Suppressor macrophage treated with lipopolysaccharide for 1 hour (primary cell): Measurements from ENCODE around the gene GMPR2.
"Not testable (repeated sequence)": the region's sequence is repeated elsewhere in the genome, so short reads cannot be mapped to it uniquely, and the experiment has no call there.

Experiments used
- DNase-seq, 3 donors: peaks; one replicate each; pipeline ENCODE4 v3.0.0-alpha.2; 2020 to 2022

The GMPR2 gene

GRCh38 chr14:24203249-24203886 lies 29.4 kb upstream of the GMPR2 start:
- not testable (repeated sequence) for DNase-seq

- DNase-seq, result no peak
These were observed 28.3 kb upstream of the GMPR2 start for GRCh38 chr14:24204163-24205146.

DNA sequence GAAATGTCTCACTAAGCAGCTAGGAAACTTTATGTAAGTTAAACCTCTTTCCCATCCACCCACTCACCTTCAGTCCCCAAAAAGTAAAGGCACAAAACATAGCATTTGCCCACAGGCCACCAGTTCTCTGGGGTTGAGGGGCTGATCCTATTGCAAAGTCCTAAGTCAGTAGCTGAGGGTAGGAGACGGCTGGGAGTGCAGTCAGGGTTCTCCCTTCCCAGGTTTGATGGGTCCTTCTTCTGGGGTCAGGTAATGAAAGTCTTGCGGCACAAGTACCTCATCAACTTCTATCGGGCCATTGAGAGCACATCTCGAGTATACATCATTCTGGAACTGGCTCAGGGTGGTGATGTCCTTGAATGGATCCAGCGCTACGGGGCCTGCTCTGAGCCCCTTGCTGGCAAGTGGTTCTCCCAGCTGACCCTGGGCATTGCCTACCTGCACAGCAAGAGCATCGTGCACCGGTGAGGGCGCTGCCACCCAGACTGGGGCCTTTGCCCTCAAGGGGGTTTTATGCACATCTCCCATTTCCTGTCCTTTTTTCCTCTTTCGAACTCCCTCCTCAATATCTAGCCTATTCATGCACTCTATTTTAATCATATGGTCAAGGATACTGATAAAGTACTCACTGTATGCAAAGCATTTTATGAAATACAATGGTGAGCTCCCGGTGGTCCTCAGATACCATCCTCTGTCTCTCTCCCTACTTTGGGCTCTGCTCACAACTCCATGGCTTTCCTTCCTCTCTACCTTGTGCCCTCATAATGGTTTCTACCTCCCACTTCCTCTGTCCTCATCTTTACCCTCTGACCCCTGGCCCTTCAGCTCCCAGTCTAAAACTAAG lies 26.2 kb upstream of the GMPR2 start:
- no peak for DNase-seq

DNA sequence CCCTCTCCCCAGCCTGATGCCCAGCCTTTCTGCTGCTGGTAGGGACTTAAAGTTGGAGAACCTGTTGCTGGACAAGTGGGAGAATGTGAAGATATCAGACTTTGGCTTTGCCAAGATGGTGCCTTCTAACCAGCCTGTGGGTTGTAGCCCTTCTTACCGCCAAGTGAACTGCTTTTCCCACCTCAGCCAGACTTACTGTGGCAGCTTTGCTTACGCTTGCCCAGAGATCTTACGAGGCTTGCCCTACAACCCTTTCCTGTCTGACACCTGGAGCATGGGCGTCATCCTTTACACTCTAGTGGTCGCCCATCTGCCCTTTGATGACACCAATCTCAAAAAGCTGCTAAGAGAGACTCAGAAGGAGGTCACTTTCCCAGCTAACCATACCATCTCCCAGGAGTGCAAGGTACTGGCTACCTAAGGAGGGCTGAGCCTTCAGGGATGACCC lies 25.6 kb upstream of the GMPR2 start:
- DNase-seq, result no peak

- no peak for DNase-seq
These were observed 25.1 kb upstream of the GMPR2 start for GRCh38 chr14:24207625-24208024.

- no peak for DNase-seq
These were observed 21.4 kb upstream of the GMPR2 start for GRCh38 chr14:24211311-24211710.

DNA sequence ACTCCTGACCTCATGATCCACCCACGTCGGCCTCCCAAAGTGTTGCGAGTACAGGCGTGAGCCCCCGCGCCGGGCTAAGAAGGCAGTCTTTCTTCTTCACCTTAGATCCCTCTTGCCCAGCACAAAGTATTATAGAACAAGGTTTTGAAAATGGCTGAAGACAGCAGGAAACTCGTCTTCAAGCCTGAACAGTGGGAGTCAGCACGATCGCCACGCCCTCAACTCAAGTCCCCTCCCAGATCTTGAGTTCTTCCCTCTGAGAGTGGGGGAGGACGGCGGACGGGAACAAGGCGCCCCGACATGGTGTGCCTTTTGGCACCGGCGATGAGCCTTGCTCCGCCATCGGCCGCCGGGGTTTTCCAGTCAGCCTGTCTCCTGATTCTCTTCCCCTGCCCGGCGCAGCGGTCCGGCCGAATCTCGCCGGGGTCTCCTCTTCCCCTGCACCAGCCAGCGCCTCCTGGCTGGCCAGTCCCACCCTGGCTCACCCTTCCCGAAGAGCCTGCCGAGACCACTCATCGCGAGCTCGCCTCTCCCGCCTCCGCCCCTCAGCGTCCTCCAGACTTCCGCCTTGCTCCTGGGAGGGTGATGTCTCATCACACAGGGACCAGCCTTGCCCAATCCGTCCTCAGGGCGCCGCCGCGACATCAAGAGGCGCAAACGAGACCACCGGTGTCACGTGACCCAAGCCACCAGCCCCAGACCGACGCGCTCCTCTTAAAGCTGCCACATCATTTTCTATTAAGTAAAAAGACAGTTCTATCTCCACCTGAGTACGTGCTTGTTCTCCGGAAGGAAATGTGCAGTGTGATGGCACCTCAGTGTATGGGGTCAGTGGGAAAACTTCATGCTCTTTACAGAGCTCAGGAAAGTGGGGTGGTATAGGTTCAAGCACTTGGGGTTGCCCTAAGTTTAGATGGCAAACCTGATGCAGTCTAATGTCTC lies 19.5 kb upstream of the GMPR2 start, which contains the start of gene CHMP4A:
TSS of gene CHMP4A (minus strand) at position 565 of the 942 bp plus-strand sequence. CDS start at position 516, 49 bp downstream.
- peak; percentile 98 to 99 (median 99) for DNase-seq

GRCh38 chr14:24213866-24214662 lies 18.7 kb upstream of the GMPR2 start:
- no peak for DNase-seq

GRCh38 chr14:24215495-24216344 lies 17.0 kb upstream of the GMPR2 start, which contains the start of gene MDP1:
TSS of gene MDP1 (minus strand) at chr14:24216066. CDS start at chr14:24215955, 111 bp downstream.
- peak; percentile 93 for DNase-seq

- DNase-seq, result no peak
These were observed 16.4 kb upstream of the GMPR2 start for GRCh38 chr14:24216345-24216699.

- DNase-seq, result not testable (repeated sequence)
These were observed 15.9 kb upstream of the GMPR2 start for GRCh38 chr14:24216876-24217275.

DNA sequence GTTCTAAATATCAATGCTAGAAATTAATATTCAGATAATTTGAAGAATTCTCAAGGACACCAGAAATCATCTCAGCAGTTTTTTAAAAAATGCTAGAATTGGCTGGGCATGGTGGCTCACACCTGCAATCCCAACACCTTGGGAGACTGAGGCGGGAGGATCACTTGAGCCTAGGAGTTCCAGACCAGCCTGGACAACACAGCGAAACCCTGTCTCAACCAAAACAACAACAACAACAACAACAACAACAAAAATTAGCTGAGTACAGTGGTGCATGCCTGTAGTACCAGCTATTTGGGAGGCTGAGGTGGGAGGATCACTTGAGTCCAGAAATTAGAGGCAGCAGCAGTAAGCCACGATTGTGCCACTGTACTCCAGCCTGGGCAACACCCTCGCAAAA lies 13.6 kb upstream of the GMPR2 start:
- DNase-seq, result no peak

GRCh38 chr14:24219521-24219920 lies 13.2 kb upstream of the GMPR2 start:
- DNase-seq, result no peak

DNA sequence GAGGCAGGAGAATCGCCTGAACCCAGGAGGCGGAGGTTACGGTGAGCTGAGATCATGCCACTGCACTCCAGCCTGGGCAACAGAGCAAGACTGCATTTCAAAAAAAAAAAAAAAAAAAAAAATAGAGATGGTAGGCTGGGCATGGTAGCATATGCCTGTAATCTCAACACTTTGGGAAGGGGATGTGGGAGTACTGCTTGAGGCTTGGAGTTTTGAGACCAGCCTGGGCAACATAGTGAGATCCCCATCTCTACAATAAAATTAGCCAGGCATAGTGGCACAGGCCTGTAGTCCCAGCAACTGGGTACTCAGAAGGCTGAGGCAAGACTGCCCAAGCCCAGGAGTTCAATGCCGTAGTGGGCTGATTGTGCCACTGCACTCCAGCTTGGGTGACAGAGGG lies 9.7 kb upstream of the GMPR2 start:
- not testable (repeated sequence) for DNase-seq

DNA sequence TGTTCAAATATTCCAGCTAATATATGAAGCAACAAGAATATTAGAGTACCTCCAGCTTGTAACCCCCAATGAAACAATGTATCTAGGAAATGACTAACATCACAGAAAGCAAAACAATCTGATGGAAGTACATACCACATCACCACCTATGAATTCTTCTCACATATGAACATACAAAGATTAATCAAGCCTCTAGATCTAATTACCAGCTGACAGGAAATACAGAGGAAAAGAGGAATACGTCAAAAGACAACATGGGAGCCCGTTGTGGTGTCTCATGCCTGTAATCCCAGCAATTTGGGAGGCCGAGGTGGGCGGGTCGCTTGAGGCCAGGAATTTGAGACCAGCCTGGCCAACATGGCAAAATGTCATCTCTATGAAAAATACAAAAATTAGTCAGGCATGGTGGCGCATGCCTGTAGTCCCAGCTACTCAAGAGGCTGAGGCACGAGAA lies 8.1 kb upstream of the GMPR2 start:
- no peak for DNase-seq

- no peak for DNase-seq
These were observed 6.3 kb upstream of the GMPR2 start for GRCh38 chr14:24226473-24226872.

DNA sequence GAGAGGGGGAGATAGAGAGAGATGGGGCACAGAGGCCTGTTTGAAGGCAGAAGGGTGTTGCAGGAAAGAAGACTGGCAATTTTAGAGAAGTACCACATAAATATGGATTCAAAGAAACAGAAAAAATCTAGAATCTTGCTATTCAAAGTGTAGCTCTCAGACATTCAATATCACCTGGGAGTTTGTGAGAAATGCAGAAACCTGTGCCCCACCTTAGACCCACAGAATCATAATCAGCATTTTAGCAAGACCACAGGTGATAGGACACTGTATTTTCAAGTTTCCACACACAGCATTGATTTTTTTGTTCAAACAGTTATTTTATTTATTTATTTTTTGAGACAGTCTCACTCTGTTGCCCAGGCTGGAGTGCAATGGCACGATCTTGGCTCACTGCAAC lies 3.8 kb upstream of the GMPR2 start:
- no peak for DNase-seq

DNA sequence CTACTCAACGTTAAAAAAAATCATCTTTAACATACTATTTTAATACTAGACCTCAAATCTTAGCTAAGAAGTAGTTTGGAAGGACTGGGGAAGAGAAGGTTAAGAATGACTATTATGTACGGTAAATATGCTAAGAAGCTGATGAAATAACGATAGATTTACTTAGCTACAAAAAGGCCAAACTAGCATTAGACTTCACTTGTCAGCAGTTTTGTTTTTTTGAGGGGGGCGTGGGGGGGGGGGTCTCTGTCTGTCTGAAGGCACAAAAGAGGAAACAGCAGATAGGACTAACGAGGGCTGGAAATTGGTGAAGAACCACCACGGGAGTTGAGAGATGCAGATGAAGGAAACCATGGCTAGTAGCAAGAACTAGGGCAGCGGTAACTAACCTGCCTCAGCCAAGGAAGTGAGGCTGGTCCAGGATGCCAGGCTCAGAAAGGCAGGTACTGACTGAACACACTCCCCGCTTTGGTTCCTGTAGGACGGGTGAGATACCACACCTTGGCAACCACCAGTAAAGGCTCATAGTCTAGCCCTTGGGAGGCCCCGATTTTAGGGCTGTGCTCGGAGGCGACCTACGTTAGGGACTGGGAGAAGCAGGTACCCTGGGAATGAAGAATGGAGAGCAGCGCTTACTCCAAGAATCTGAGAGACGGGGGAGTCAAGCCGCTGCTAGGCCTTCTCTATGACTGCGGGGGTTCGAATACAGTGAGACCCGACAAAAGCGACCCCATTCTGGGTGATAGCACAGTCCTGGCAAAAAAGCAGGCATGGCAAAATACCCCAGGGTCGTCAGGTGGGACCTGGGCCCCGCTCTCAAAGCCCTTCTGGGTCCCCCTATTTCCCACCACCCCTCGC lies 1.2 kb upstream of the GMPR2 start:
- DNase-seq, result no peak
